OCI-LY3 (cell line): ENCODE measurements around the gene KDM7A.

Experiments used
- H2AFZ ChIP-seq: fragments of 200-600, 300-600 bp; shearing (Covaris generic); 2 replicates; pipeline ENCODE4 v1.6.0; 2014; ENCODE audit warnings: antibody characterized with exemption, low read depth, low read length
- H3K27ac ChIP-seq: fragments of 200-600, 300-600 bp; sonication (generic); 2 replicates; pipeline ENCODE4 v1.5.1; 2014; ENCODE audit warnings: mild to moderate bottlenecking, low read length, moderate library complexity, mixed read lengths
- H3K27me3 ChIP-seq: fragments of 200-600, 300-600 bp; sonication (generic); 2 replicates; pipeline ENCODE4 v1.6.1; 2014; ENCODE audit warnings: low read depth, low read length, mixed read lengths
- H3K36me3 ChIP-seq: fragments of 200-600, 300-600 bp; sonication (generic); replicated peaks from 2 replicates; pipeline ENCODE3; 2014; ENCODE audit warnings: low read depth, low read length, mixed read lengths
- H3K4me1 ChIP-seq: fragments of 300-600, 200-600 bp; sonication (generic); 2 replicates; pipeline ENCODE4 v1.6.1; 2014; ENCODE audit warnings: low read length, mixed read lengths
- H3K4me2 ChIP-seq: fragments of 200-600, 300-600 bp; sonication (generic); 2 replicates; pipeline ENCODE4 v1.6.1; 2014; ENCODE audit warnings: low read length, mixed read lengths
- H3K4me3 ChIP-seq: fragments of 300-600, 200-600 bp; sonication (generic); 2 replicates; pipeline ENCODE4 v1.5.1; 2014; ENCODE audit warnings: antibody characterized with exemption, mild to moderate bottlenecking, low read length, moderate library complexity
- H3K79me2 ChIP-seq: fragments of 300-600, 200-600 bp; shearing (Covaris generic); 2 replicates; pipeline ENCODE4 v1.6.1; 2014; ENCODE audit warnings: mild to moderate bottlenecking, low read length, mixed read lengths
- H3K9ac ChIP-seq: fragments of 300-600, 200-600 bp; shearing (Covaris generic); 2 replicates; pipeline ENCODE4 v1.6.0; 2014; ENCODE audit warnings: mild to moderate bottlenecking, low read length, moderate library complexity
- H3K9me3 ChIP-seq: fragments of 200-600, 300-600 bp; shearing (Covaris generic); 2 replicates; pipeline ENCODE4 v1.6.1; 2014; ENCODE audit warnings: low read length, mixed read lengths; ENCODE audit not compliant: insufficient read depth
- H4K20me1 ChIP-seq: fragments of 200-600, 300-600 bp; sonication (generic); 2 replicates; pipeline ENCODE4 v1.6.1; 2016; ENCODE audit warnings: low read length, mixed read lengths; ENCODE audit not compliant: insufficient read depth
- CTCF ChIP-seq: fragments of 200-600, 300-600 bp; sonication (generic); IDR thresholded peaks from 2 replicates; pipeline ENCODE4 v1.5.1; 2014; ENCODE audit warnings: antibody characterized with exemption, low read length, low read depth
- EZH2phosphoT487 ChIP-seq: fragments of 200-600 bp; shearing (Covaris generic); IDR thresholded peaks from 2 replicates; pipeline ENCODE4 v1.6.1; 2018; ENCODE audit warnings: antibody characterized with exemption, mixed run types, low read depth

The KDM7A gene

GRCh38 chr7:140192620-140193019, 15.8 kb upstream of the KDM7A start:
- Histone ChIP-seq H3K9ac (no peak overlapping the region), H3K4me1 (no peaks in the 10 kb centered on the region), H3K79me2 (no peaks in the 10 kb centered on the region), H2AFZ (no peak overlapping the region), H3K27me3 (peaks cover 72% of the 10 kb centered on the region), H4K20me1 (no peaks in the 10 kb centered on the region), H3K36me3 (no peaks in the 10 kb centered on the region), H3K9me3 (no peaks in the 10 kb centered on the region), H3K27ac (no peak overlapping the region), H3K4me2 (no peak overlapping the region), H3K4me3 (no peak overlapping the region)
- TF ChIP-seq CTCF (no peak), EZH2phosphoT487 (no peak)

- H4K20me1 ChIP-seq: no peaks in the 10 kb centered on the region
- no peaks in the 10 kb centered on the region for H3K4me1 ChIP-seq
- H2AFZ ChIP-seq: no peak overlapping the region
- H3K27me3 ChIP-seq: peaks cover 70% of the 10 kb centered on the region
- no peak overlapping the region for H3K27ac ChIP-seq
- H3K36me3 ChIP-seq: no peaks in the 10 kb centered on the region
- no peak overlapping the region for H3K4me2 ChIP-seq
- H3K79me2 ChIP-seq: no peaks in the 10 kb centered on the region
- no peak overlapping the region for H3K4me3 ChIP-seq
- no peaks in the 10 kb centered on the region for H3K9me3 ChIP-seq
- no peak for TF ChIP-seq CTCF
- no peak for TF ChIP-seq EZH2phosphoT487
- no peak overlapping the region for H3K9ac ChIP-seq
These were observed 15.4 kb upstream of the KDM7A start for GRCh38 chr7:140192176-140192575.

GRCh38 chr7:140190588-140190987, 13.8 kb upstream of the KDM7A start:
- Histone ChIP-seq H3K4me3 (no peak overlapping the region), H2AFZ (no peak overlapping the region), H4K20me1 (no peaks in the 10 kb centered on the region), H3K27me3 (peaks cover 72% of the 10 kb centered on the region), H3K9ac (no peak overlapping the region), H3K79me2 (no peaks in the 10 kb centered on the region), H3K4me1 (no peaks in the 10 kb centered on the region), H3K4me2 (no peak overlapping the region), H3K9me3 (no peaks in the 10 kb centered on the region), H3K27ac (no peak overlapping the region), H3K36me3 (no peaks in the 10 kb centered on the region)
- TF ChIP-seq EZH2phosphoT487: no peak
- no peak for TF ChIP-seq CTCF

GRCh38 chr7:140189917-140190316, 13.1 kb upstream of the KDM7A start:
- Histone ChIP-seq H3K4me2 (no peak overlapping the region), H3K79me2 (no peaks in the 10 kb centered on the region), H3K9me3 (no peaks in the 10 kb centered on the region), H3K27ac (no peak overlapping the region), H3K4me3 (no peak overlapping the region), H3K36me3 (no peaks in the 10 kb centered on the region), H4K20me1 (no peaks in the 10 kb centered on the region), H3K27me3 (peaks cover 77% of the 10 kb centered on the region), H2AFZ (no peak overlapping the region), H3K4me1 (no peaks in the 10 kb centered on the region), H3K9ac (no peak overlapping the region)
- TF ChIP-seq EZH2phosphoT487 (no peak), CTCF (no peak)
